Stimulated activated CD8-positive, alpha-beta memory T cell treated with anti-CD3 and anti-CD28 coated beads, Interleukin-2, amount 100 ng/mL, for 48 hours (primary cell): ENCODE results near the gene PTDSS2.
A peak's percentile ranks its signal among the peaks of the same experiment; 100 is the strongest.

Experiments
- DNase-seq, 2 donors: peaks; one replicate each; pipeline ENCODE4 v3.0.0-alpha.2; 2020; ENCODE audit warnings: low read depth in 2 of 2

PTDSS2 gene

DNA sequence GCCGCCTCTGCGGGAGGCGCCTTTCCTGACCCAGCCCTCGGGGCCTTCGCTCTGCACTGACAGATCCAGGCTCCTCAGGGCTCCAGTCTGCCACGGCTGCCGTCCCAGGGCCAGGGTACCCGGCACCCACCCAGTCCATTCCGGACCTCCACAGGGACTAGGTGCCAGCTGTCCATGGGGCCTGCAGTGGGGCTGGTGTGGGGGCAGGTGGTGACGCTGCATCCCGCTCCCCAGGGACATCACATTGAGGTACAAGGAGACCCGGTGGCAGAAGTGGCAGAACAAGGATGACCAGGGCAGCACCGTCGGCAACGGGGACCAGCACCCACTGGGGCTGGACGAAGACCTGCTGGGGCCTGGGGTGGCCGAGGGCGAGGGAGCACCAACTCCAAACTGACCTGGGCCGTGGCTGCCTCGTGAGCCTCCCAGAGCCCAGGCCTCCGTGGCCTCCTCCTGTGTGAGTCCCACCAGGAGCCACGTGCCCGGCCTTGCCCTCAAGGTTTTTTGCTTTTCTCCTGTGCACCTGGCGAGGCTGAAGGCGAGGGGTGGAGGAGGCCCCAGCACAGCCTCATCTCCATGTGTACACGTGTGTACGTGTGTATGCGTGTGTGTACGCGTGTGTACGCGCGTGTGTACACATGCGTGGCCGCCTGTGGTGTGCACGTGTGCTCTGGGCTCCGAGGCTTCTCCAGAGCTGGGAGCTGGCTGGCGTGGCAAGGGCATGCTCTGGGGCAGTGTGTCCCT is 40.3 kb downstream of the PTDSS2 start:
- DNase-seq, result no peak

GRCh38 chr11:490930-491260 is 40.8 kb downstream of the PTDSS2 start:
- no peak for DNase-seq

GRCh38 chr11:491358-491757 is 41.3 kb downstream of the PTDSS2 start:
- DNase-seq, result no peak

DNA sequence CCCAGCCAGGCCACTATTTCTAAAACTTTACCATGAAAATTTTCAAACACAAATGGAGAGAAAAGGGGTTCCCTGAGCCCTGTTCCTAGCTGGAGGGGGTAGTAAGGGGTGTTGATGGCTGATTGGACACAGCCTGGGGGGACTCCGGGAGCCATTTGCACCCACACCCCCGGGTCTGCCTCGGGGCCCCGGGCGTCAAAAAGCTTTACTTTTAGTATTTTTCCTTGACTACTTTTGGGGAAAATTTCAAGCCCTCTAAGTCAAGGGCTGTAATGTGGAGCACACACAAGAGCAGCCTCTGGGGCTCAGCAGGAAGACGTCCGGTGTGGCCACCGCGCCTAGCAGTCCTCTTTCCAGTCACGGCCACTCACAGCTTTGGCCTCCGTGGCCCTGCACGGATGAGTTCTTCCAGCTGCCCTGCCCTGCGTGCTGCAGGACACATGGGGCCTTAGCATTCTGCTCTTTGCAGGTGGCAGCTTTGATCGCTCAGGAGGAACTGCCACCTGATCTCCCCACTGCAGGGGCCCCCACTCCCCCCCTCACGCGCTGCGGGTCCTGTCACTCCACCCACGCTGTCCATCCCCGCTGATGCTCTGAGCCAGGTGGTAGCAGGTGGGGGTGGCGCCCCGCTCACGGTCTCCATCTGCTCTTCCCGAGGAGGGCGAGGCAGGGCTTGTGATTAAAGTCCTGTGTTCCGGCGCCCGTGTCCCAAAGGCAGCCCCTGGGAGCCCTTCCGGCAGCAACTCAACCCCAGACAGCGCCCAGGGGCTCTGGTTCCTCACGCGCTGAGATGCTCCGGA is 42.5 kb downstream of the PTDSS2 start:
- no peak for DNase-seq

DNA sequence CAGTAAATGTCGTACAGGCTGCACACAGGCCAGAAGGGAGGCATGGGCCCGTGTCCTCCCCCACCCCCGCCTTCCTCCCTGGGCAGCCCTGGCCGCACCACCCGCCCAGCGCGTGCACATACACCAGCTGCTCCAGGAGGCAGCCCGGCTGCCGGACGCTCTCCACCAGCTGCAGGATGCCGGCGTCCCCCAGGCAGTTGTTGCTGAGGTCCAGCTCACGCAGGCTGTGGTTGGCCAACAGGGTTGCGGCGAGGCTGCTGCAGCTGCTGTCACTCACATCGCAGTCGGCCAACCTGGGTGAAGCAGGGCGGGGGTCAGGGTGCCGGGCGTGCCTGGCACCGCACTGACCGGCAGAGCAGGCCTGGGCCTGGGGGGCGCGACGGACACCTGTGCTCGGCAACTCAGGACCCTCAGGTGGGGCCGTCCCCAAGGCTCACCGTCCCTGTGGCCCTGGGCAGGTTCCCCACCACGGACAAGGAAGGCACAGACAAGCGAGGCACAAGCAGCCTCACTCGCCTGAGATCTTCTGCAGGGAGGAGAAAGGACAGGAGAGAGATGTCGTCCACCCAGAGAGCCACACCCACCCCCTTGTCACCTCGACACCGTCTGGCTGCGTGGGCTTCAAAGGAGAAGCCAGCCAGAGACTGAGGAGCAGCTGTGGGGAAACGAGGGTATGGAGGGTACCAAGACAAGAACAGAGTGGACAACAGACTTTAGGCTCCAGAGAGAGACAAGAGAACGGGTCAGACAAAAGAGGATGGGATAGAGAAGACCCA is 44.9 kb downstream of the PTDSS2 start:
- no peak for DNase-seq

GRCh38 chr11:495537-495931 is 45.5 kb downstream of the PTDSS2 start:
- DNase-seq, result no peak

DNA sequence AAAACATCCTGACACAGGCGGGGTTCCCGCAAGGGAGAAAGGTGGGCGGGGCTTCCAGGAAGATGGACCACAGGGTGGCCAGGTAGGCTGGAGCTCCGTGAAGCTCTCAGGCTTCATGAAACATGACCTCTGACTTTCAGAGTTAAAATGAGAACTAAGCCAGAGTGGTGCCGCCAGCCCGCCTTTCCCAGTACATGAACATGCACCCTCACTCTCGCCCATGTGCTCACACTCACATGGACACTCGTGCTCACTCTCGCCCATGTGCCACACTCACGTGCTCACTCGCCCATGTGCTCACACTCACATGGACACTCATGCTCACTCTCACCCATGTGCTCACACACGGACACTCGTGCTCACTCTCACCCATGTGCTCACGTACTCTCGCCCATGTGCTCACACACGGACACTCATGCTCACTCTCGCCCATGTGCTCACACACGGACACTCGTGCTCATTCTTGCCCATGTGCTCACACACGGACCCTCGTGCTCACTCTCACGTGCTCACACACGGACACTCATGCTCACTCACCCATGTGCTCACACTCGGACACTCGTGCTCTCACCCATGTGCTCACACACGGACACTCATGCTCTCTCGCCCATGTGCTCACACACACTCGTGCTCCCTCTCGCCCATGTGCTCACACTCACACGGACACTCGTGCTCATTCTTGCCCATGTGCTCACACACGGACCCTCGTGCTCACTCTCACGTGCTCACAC is 46.9 kb downstream of the PTDSS2 start:
- no peak for DNase-seq

DNA sequence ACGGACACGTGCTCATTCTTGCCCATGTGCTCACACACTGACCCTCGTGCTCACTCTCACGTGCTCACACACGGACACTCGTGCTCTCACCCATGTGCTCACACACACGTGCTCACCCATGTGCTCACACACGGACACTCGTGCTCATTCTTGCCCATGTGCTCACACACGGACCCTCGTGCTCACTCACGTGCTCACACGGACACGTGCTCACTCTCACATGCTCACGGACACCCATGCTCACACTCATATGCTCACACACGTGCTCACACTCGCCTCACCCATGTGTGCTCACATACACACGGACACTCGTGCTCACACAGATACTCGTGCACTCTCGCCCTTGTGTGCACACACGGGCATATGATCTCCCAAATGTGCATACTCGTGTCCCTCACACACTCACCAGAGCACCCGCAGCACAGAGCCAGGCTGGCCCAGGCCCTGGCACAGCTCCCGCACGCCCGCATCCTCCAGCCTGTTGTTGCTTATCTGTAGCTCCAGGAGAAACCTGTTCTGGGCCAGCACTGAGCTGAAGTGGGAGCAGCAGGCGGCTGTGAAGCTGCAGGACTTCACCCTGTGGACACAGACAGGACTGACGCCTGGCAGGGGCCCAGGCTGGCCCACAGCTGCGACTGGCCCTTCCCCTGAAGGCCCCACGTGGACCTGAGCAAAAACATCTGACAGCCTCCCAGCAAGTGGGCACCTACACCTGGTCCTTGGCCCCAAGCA is 47.7 kb downstream of the PTDSS2 start:
- no peak for DNase-seq

DNA sequence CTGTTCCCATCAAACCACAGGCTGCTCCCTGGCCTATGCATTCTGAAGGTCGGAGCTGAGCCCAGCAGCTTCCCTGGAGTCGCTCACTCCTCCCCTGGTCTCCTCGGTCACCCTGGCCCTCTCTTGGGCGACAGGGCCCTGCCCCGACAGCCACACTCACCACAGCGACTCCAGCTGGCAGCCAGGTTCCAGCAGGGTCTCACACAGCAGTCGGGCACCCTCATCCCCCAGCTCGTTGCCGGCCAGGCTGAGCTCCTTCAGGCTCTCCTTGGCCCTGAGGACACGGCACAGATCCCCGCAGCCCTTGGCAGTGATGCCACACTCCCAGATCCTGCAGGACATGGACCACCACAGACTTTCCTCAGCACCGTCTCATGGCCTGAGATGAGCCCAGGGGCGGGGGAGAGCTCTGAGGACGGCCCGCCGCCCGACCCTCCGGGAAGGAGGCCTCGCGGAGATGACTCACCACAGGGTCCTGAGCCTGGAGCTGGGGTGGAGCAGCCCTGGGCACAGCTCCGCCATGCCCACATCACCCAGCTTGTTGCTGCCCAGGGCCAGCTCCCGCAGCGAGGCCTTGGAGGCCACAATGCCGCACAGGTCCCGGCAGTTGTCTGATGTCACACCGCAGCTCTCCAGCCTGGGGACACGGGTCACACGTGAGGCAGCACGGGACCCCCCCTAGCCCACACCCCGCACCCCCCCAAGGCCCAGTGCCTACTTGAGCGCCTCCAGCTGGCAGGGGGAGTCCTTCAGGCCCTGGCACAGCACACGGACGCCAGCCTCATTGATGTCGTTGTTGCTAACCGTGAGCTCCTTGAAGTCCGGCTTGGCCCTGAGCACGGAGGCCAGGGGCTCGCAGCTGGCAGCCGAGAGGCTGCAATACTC is 48.5 kb downstream of the PTDSS2 start:
- no peak for DNase-seq

- no peak for DNase-seq
Measured at GRCh38 chr11:499201-500076, 49.4 kb downstream of the PTDSS2 start.

DNA sequence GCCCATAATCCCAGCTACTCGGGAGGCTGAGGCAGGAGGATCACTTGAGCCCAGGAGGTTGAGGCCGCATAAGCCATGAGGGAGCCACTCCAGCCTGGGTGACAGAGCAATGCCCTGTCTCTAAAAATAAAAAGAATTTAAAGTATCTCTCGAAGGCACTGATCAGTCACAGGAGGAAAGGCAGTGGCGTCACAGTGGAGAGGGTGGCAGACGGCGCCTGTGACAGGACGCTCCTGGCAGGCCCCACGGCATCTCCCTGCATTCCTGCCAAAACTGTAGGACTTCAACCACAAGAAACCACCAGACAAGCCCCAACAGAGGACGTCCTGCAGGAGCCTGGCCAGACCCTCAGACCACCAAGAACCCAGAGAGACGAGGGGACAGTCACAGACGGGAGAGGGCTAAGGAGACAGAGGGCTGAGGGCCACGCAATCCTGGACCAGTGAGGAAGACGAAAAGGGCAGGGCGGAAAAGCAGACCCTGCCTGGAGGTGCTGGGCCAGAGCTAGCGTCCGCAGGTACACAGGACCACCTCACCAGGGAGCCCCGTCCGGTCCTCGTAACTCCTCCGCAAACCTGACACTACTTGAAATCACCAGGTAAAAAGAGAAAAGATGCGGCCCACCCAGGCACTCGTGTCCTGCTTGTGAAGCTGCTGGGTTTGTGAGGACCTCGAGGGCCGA is 51.1 kb downstream of the PTDSS2 start:
- DNase-seq, result no peak

DNA sequence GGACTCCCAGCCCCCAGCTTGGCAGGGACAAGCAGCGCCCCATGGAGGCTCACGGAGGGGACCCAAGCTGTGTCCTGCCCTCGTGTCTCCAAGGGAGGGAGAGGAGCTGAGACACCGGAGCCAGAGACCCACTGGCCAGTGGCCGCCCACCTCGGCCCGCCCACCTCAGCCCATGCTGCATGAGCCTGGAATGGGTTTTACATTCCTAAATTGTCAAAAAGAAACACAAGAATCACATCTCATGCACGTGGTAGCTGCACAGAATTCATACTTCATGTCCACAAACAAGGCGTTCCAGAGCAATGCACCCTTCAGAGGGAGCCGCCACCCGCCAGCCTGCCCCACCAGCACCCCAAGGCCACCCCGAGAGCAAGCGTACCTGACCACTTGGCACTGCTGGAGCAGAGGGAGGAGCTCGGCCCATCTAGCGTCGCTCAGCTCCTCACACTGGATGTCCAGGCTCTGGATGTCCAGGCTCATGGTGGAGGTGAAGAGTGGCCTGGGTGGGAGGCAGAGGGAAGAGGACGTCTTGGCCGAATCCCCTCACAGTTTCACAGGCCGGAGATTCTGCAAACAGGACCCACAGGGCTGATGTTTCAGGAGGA is 51.7 kb downstream of the PTDSS2 start:
- no peak for DNase-seq

GRCh38 chr11:502288-503178 is 52.5 kb downstream of the PTDSS2 start:
- no peak for DNase-seq

DNA sequence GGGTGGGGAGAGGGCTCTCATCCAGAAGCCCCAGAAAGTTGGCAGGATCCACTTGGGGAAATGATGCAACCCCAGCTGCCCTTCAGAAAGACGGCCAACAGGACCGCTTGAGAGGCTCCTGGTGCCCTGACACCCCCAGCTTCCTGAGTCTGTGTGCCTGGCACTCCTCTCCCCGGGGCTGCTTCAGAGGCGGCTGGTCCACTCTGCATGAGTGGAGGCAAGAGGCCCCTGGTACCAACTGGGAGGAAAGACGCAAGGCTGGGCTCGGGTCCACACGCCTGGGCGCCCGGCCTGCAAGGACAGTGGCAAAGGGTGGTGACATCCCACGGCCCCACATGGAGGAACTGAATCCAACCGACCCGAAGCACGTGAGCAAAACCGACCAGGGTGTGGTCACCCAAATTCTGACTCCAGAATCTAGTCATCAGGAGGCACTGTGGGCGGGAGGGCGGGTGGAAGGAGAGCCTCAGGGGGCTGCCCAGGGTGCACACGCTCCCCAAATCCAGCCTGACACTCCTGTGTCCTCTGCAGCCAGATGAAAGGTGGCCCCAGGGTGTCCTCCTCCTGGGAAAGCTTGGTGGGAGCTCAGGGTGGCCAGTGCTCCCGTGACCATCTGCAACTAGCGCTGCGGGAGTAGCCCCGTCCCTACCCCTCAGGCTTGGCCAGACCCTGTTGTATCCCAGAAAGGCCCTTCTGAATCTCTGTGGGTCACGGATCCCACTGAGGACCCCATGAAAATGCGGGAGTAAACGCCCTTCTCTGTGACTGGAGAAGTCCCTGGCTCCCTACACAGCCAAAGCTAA is 53.3 kb downstream of the PTDSS2 start:
- peak in 1 of 2 donors; percentile 33 for DNase-seq

- DNase-seq, result peak in 1 of 2 donors; percentile 19
Measured at GRCh38 chr11:504053-504993, 54.2 kb downstream of the PTDSS2 start.
